Activated T-helper 9 cell treated with anti-CD3 and anti-CD28 coated beads, Interleukin-2, amount 50 U/mL, for 16 hours (primary cell): Measurements from ENCODE around the gene LDLRAD4.
"Not testable (repeated sequence)": the region's sequence is repeated elsewhere in the genome, so short reads cannot be mapped to it uniquely, and the experiment has no call there.

Source experiments
- DNase-seq: peaks from one replicate; pipeline ENCODE4 v3.0.0-alpha.2; 2020; ENCODE audit warnings: low read depth

LDLRAD4 gene

DNA sequence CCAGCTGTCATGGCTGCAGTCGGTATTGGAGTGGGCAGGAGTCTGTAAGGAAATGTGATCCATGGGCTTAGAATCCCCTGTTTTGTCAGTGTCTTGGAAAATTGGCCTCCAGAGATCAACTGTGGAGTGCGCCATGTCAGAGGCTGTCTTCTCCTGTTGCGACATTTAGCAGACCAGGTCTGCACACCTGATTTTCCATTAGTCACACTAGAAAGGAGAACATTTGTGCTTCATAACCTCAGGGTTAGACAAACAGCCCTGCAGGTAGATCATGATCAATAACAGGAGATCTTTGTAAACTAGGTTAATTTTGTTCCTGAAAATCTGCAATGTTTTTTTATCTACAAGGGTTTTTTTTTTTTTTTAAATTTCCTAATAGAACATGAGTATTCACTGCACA, 28.0 kb downstream of the LDLRAD4 start:
- no peak for DNase-seq

DNA sequence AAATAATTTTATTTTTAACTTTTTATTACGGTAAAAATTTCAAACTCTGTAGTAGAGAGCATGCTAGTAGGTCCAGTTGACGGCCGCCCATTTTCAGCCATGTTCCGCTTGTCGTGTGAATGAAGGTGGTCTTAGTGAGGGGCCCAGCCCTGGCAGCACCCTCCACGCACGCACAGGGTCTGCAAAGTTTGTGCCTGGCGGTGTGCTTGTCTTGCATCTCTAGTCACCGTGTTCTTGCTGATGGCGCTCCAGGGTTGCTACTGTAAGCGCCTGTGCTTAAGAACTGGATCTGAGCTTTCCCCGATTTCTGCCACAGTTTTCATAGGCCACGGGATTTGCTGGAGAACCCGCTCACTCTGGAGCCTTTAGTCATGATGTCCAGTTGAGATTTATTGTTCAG, 28.9 kb downstream of the LDLRAD4 start:
- no peak for DNase-seq

DNA sequence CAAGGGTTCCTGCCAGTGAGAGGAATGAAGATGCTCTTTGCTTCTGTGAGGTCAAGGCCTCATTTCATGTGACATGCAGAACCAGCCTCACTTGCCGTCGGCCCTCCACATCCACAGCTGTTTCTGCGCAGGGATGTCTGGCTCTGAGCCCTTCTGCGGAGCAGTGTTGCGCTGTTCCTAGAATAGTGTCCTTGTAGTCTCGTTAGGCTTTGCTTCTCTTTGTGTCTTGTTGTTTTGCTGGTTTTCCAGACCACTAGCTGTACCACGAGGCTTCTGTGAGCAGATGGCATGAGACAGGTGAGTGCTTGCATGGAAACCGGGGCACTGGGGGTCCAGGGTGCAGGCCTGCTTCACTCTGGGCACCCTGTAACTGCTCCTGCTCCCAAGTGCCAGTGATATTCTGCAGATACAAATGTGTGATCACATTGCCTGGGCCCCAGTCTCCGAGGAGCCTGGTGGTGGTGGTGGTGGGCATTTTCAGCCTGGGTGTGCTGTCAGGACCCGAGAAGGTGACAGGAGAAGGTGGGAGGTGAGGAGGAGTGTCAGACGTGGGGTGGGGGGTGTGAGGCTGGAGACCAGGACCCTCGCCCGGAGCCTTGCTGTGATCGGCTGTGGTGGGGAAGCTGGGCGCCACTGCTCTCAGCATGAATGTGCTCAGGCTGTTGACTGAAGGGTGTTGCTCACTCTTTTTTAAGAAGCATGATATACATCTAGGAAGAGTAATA, 34.3 kb downstream of the LDLRAD4 start:
- DNase-seq, result no peak

DNA sequence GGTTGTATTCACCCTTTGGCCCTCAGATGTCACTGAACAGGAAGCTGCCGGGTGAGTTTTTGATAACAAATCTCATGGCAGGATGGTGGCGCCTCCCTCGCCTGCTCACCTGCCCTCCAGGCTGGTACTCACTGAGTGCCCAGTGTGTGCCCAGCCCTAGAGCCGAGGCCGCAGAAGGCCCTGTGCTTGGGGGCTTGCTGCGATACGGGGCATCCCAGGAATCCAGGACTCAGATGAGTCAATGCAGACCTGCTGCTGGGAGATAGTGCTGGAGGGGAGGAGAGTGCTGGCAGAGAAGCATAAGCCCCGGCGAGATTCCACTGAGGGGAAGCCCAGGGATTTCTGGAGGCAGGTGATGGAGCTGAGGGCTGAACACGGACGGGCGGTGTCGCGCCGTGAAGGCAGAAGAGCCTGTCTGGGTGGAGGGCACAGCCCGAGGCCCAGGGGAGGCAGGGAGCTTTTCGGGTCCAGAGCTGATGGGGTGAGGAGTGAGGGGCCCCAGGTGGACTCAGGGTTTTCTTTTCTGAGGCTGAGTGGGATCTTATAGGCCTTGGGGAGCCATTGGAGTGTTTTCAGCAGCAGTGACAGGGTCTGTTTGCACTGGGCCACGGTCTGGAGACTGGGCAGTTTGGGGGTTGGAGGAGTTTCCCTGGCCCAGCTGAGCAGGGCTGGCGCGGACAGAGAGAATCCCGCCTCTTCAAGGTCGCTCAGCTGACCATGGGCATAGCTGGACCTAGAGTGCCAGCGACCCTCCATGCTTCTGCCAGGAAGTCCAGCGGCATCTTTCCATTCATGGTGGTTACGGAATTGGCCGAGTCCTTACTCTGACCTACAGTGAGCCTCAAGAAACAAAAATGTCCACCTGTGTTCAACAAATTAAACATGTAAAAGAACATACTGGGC, 35.5 kb downstream of the LDLRAD4 start:
- DNase-seq, result no peak

DNA sequence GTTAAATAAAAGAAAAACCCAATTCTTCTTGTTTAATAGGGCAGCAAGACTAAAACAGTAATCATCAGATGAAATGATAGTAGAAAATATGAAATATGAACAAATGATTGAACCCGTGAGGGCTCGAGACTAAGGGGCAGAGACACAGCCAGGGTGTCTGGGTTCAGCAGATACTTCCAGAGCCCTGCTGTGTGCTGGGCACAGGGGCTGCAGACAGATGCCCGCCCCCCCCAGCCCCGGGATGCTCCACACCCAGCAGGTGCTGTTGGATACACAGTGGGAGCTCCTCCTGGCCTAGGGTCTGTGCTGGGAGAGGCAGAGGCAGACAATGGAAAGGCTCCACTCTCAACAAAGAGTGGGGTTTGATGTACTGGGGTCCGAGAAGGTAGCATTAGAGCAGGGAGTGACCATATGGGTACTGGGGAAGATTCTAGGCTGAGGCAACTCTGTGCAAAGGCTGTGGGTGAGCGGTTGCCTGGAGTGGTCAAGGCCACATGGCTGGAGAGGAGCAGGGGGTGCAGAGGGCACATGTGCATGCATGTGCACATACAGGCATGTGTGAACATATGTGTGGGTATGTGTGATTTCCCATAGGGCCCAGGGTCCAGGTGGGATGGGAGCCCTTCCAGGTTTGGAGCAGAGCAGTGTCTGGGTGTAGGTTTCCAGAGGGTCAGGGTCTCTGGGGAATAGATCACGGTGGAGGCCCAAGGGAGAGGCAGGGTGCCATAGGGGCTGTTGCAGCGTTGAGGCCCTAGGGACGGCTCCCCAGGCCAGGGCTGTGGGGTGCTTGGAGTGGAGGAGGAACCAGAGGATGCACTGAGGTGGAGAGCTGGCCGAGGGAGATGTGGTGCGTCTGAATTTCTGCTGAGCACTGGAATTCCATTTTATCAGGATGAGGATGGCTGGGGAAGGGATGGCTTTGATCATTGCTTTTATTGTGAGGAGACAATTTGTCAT, 36.7 kb downstream of the LDLRAD4 start:
- no peak for DNase-seq

DNA sequence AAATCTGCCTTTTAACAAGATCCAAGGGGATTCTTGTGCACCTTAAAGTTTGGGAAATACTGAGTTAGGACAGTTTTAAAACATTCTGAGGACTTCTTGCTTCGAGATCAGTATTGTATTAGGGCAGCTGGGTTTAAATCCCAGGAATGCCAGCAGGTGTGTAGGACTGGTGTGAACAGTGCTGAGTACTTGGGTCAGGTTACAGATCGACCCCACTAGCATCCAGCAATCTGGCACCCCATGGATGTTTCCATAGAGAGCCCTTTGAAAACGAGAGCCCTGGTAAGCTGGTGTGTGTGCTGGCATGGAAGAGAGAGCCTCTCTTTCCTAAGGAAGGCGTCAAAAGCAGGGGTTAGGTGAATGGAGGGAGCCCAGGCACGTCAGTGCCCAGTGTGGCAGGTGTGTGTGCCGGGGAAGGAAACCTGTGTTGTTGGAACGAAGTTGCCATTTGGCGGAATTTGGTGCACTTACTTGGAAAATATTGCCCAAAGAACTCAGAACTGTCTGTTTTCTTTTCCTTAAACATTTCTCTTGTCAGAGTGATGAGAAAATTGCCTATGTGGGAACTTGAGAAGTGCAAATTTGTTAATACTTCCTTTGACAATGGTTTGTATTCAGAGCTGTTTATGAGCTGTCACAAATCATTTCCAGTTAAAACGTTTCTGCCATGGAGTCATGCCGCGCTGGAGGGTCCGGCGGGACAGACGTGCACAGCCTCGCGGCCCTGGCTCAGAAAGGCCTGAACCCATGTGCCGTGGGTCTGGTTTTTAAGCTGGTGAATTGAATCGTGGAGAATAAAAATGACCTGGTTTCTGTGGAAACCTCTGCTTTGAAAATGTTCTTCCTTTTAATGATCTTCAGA, 38.1 kb downstream of the LDLRAD4 start:
- no peak for DNase-seq

DNA sequence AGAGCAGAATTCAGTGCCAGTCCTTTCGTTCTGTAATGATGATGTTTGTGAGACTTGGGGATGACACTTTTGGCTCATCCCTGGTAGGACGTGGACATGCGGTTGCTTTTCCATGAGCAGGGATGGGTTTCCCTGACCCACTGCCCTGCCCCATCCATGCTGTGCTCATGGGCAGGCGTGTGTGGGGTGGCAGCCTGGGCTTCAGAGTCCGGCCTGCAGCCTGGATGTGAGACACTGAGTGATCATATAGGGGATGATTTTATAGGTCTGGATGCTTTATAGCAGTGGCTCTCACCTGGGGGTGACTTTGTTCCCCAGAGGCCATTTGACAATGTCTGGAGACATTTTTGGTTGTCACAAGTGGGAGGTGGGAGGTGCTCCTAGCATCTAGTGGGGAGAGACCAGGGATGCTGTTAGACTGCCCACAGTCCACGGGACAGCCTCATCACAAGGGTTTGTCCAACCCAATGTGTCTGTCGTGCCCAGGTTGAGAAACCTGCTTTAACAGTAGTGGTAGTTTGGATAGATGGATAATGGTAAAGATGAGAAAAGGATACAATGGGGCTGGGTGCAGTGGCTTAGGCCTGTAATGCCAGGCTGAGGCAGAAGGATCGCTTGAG, 38.9 kb downstream of the LDLRAD4 start:
- DNase-seq, result no peak

DNA sequence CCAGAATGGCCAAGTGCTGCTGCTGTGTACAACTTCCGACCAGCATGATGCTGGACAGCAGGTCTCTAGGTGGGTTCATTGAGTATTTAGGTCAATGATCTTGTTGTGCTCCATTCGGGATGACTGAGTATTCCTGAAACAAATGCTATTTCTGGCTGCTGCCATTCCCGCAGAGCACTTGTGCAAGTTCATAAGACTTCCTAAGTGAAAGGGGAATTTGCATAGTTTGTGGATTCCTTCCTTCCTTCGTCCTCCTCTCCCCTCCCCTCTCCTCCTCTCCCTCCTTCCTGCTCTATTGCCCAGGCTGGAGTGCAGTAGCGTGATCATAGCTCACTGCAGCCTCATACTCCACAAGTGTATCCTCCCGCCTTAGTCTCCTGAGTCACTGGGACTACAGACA, 40.4 kb downstream of the LDLRAD4 start:
- no peak for DNase-seq

DNA sequence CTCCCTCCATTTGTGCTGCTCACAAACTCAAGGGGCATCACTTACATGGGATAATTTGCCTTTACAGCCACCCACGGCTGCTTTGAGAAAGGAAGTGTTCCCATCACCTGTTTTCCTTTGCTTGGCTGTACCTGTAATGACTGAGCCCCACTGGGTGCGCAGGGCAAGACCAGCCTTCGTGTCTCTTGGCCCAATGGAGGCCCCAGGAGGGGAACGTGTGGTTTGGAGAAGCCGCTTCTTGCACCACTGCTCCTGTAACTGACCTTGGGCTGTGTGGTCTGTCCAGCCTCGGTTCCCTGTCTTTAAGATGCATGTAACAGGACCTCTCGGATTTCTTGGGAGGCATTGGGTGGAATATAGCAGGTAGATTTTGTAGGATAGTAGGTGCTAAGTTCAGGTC, 41.1 kb downstream of the LDLRAD4 start:
- no peak for DNase-seq

DNA sequence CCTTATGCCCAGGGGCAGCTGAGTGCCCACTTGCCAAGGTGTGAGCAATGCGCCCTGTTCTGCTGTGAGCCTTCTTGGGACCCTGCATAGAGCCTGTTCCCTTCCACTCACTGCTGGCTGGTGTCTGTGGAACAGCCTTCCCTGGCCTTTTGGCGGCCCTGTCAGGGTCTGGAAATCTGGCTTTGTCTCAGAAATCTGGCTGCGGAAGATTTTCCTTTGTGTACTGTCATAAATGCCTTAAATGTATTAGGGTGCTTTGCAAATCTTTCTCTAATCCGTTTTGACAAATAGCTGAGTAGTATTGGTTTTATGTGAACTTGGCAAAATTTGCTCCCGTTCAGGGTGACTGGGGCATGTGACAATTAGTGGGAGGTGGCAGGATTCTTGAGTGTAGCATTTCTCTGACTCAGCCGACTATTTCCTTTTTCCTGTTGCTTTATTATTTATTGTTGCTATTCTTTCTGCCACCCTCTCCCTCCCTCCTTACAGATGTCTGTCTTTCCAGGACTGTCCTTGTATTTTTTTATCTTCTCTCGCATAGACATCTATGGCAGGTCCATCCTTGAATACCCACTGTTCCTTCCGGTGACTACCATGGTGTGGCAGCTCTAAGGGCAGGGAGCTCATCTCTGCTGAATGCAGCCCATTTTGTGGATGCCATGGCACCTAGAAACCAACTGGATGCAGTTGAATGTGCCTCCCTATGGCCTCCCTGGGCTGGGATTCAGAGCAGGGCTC, 41.8 kb downstream of the LDLRAD4 start:
- DNase-seq, result no peak

DNA sequence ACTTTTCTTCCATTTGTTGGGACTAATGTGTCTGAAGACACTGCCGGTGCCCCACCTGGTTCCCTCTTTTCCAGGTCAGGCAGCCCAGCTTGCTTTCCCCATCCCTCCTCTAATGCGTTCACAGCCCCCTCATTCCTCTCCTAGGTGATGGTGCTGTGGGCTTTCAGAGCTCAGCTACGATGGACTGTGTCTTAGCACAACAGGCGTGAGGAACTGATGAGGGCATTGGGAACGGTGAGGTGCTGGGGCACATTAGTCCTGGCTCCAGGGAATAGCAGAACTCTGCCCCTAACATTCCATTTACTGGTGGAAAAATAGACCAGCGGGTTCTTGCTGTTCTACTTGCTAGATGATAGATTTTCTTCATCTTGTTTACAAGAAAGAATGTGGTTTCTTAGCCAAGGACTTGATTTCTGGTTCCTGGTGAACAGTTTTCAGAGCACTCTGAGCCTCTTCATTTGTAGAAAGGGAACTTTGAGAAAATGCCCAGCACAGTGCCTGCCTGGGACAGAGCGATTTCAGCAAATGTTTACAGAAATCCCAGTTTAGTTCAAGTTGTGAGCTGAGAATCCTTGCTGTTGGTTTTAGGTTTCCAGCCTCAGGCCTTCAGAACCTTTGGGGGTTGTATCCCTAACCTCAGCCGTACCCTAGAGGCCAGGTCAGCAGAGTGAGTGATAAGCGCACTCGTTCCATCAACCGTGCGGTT, 42.5 kb downstream of the LDLRAD4 start:
- DNase-seq, result no peak

DNA sequence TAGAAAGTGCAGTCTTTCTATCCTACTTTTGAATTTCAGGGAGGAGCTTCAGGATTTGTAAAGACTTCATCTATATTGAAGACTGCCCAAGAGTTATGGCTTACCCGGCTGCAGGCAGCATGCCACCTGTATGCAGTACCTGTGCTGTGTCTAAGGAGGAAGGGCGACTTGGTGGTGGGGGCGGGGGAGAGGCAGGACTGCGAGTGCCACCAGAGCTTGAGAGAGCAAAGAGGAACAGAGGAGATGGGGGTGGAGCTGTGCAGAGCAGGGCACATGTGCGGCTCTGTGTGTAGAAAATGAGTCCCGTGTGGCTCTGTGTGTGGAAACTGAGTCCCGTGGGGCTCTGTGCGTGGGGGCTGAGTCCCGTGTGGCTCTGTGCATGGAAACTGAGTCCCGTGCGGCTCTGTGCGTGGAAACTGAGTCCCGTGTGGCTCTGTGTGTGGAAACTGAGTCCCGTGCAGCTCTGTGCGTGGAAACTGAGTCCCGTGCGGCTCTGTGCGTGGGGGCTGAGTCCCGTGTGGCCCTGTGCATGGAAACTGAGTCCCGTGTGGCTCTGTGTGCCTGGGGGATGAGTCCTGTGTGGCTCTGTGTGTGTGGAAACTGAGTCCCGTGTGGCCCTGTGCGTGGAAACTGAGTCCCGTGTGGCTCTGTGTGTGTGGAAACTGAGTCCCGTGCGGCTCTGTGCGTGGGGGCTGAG, 43.2 kb downstream of the LDLRAD4 start:
- DNase-seq, result no peak

DNA sequence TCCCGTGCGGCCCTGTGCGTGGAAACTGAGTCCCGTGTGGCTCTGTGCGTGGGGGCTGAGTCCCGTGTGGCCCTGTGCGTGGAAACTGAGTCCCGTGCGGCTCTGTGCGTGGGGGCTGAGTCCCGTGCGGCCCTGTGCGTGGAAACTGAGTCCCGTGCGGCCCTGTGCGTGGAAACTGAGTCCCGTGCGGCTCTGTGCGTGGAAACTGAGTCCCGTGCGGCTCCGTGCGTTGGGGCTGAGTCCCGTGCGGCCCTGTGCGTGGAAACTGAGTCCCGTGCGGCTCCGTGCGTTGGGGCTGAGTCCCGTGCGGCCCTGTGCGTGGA, 43.8 kb downstream of the LDLRAD4 start:
- DNase-seq, result not testable (repeated sequence)

DNA sequence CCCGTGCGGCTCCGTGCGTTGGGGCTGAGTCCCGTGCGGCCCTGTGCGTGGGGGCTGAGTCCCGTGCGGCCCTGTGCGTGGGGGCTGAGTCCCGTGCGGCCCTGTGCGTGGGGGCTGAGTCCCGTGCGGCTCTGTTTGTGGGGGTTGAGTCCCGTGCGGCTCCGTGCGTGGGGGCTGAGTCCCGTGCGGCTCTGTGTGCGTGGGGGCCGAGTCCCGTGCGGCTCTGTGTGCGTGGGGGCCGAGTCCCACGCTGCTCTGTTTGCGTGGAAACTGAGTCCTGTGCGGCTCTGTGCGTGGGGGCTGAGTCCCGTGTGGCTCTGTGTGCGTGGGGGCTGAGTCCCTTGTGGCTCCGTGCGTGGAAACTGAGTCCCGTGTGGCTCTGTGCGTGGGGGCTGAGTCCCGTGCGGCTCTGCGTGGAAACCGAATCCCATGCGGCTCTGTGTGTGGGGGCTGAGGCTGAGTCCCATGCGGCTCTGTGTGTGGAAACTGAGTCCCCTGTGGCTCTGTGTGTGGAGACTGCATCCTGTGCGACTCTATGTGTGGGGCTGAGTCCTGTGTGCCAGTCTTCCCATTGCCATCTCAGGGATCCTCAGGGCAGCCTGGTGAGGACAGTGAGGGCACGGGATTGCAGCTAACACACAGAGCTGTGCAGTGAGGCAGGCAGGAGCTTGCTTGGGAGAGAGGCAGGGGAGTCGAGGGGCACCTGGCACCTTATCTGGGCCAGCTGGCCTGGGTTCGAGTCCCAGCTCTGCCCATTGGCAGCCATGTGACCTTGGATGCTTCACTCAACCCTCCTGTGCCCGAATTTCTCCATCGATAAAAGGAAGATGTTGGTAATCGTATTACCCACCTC, 44.5 kb downstream of the LDLRAD4 start:
- DNase-seq, result no peak

DNA sequence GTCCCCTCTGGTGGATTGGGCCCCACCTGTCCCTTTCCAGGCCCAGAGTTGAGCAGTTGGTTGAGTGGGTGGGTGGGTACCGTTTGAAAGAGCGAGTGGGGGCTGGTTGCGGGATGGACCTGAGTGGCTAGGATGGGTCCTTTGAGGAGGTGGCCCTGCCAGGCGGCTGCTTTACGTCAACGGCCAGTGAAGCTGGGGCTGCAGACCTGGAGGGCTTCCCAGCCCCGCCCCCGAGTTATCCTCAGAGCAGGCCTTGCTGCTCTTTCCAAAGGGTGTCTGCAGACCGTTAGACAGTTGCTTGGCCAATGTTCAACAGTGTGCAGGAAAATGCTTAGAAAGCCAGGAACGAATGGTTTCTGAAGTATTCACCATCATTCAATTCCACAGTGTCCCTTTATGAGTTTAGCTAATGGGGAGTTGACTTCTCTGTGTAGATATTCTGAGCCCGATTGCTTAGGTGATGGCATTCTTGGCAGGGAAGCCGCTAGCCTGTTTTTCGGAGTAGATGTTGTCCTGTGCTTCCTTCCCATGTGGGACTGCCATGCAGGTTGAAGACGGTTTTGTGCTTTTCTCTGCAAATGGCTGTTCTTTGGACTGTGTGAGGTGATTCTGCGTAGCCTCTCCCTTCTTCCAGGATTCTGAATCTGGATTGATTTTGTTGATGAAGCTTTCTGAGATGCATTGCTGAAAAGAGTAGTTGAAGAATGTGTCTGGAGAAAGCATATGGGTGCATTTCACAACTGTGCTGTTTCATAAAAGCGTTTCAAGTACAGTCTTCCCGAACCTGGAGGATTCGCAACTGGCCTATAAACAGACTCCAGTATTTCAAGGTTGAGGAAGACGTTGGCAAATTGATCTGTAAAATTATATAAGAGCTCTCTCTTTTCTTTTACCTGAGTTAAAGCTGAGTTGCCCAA, 45.8 kb downstream of the LDLRAD4 start:
- DNase-seq, result no peak

DNA sequence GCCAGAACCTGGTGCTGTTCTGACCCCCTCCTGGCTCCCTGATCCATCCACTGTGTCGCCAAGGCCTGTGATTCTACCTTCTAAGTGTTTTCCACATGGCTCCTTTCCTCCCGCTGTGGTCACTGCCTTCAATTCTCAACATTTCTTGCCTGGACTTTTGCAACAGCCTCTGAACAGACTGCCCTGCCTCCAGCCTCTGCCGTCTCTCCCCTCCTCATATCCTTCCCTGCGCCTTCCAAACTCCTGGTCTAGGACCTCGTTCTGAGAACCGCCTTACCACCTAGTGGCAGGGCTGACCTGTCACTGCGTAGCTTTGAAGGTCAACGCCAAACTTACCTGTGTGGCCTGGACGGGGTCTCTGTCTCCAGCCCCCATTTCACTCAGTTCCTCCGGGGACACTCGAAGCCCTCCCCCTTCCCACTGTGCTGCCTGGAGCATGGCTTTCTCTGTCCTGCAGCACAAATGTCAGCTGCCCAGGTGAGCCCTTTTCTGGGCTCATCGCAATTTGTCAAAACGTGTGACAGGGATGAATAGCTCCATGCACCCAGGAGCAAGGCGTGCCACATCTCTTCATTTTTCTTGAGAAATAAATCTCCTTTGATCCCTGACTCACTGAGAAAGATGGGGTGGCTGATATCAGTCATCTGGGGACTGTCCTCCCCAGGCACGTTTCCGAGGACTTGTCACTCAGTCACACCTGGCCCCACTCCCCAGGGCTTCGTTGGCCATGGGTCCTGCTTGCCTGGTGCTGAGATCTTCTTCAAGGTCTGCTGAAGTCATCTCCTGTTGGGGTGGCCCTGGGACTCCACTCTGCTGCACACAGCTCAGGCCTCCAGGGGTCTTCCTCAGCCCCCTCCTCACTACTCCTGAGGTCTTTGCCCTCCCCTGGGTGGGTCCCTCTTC, 46.7 kb downstream of the LDLRAD4 start:
- no peak for DNase-seq
